SK-MEL-5 (cell line): ENCODE data around the gene TNNT2. TPM values are rescaled to one million over a fixed set of nuclear protein-coding genes. Genes with fewer than 3 reads are reported as not detected.

Experiments used
- DNase-seq: peaks from one replicate; pipeline ENCODE4 v3.0.0-alpha.2; 2016; ENCODE audit warnings: low read depth, low spot score
- in situ Hi-C: cut with HindIII; loops from 2 replicates; pipeline ENCODE4 v1.10.0; 2016; ENCODE audit warnings: low sequenced_read_pairs, high pct_unique_total_duplicates, low pct_unique_long_range_greater_than_20kb
- total RNA-seq: library from RNA; depleted of rRNA; stranded (reverse); fragments of >200 nt; shearing (Covaris generic); gene quantifications from 2 replicates; pipeline ENCODE4 v1.2.3, GENCODE V29; 2014

TNNT2 gene
- total RNA-seq, 1 experiment from 2014 or later = not detected

DNA sequence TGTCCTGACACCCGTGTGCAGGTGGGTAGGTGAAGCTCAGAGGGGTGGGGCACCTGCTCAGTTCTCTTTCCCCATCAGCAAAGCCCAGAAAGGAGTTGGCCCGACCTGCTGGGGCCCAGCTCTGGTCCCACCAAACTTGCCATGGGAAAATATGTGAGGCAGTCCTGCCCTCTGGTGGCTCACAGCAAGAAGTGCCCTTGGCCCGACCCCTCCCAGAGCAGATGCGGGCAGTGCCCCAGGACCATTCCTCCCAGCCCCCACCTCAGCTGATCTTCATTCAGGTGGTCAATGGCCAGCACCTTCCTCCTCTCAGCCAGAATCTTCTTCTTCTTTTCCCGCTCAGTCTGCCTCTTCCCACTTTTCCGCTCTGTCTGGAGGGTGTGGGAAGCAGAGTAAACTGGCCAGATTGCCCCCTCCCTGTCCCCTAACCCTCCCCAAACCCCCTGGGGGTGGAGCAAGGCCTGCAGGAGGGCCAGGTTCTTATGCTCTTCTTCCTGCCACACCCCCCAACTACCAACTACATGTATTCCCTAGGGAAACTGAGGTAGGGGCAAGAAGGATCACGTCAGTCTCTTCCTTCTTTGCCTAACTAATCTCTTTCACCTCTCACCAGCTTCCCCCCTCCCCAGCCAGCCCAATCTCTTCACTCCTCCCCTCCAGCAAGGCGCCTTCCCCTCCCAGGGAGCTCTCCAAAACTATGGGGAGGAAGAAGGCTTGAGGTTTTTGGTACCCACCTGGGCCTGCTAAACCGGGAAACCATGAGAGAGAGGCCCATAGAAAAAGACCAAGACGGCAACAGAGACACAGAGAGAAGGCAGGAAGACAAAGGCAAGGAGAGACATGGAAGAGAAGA lies 15.6 kb downstream of the TNNT2 start:
- peak; percentile 67 for DNase-seq
- in situ Hi-C loops = no loop called here

DNA sequence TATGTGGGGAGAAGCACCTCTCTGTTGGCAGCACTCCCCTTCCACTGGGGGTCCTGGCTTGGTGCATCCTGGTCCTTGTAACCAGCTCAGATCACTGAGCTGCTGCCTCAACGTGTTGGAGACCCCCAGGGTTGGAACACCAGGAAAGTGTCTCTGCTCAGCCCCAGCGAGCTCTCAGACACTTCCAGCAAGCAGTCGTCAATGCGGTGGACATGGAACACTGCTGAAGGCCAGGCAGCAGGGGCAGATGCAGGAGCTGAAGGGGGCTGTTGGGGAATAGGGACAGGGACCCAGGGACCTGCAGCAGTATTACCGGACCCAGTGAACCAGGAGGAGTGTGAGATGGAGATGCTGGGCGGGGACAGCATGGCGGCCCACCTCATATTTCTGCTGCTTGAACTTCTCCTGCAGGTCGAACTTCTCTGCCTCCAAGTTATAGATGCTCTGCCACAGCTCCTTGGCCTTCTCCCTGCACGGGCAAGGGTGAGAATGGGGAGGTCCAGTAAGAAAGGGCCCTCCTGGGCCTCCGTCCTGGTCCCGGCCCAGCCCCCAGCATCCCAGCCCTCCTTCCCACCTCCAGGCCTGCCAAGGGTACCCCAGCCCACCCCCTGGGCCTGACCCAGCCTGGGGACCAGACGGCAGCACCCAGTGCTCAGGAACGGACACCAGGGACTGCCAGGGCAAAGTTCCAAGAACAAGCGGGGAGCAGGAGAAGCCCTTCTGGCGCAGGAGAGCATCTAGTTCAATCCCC lies 16.4 kb downstream of the TNNT2 start:
- no peak for DNase-seq
- in situ Hi-C loops = no loop called here

DNA sequence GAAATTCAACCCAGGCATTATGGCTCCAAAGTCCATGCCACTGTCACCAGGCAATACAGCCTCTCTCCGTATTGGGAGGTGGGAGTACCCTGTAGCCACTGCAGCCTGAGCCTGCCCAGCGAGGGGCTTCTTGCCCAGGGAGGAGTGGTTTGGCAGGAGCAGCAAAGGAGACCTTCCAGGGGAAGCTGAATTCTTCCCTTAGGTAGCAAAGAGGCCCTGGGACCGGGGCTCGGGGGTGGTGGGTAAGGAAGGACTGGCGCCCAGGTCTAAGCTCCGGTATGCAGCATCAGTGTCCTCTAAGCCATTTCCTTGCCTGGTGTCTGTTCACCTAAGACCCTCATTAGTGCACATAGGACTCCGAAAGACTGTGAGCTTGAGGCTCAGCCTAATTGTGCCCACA lies 17.0 kb downstream of the TNNT2 start:
- in situ Hi-C loops = no loop called here
- no peak for DNase-seq

DNA sequence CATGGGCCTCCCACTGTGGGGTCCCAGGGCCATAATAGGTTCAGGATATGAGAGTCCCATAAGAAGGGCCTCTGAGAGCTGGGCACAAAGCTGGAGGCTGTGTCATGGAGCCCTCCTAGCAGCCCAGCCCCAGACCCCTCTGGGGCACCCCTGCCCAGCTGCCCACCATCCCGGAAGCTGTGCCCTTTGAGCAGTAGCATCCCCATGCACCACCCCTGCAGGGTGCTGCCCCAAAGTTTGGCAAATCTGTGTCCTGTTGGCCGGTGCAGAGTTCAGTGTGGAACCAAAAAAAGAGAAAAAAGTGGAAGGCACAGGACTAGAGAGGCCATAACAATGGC lies 17.6 kb downstream of the TNNT2 start:
- no peak for DNase-seq
- in situ Hi-C loops = no loop called here

DNA sequence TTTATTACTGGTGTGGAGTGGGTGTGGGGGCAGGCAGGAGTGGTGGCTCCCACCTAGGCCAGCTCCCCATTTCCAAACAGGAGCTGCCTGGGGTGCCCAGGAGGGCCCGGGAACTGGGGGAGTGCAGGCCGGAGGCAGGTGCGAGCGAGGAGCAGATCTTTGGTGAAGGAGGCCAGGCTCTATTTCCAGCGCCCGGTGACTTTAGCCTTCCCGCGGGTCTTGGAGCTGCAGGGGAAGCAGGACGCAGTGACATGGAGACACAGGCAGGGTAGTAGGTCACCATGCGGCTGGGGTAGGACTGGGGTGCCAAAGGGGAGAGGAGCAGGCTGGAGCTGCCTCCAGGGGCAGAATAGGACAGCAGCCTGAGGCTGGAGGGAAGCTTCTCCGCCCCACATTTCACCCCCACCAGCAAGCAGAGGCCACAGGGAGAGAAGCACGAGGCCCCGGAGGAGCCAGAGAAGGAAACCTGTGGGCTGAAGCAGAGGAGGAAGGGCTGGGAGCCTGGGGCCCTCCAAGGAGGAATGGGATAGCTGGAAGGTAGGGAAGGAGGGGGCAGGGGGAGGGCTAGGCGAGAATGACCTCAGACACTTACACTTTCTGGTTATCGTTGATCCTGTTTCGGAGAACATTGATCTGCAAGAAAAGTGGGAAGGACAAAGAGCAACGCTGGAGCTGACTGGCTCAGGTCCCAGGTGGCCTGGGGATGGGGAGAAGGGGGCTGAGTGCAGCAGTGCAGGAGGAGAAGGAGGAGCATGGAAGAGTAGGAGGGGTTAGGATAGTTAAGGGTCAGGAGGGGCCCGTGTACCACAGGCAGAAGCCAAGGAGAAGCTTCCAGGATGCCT lies 18.2 kb downstream of the TNNT2 start:
- DNase-seq = no peak
- in situ Hi-C loops = no loop called here

DNA sequence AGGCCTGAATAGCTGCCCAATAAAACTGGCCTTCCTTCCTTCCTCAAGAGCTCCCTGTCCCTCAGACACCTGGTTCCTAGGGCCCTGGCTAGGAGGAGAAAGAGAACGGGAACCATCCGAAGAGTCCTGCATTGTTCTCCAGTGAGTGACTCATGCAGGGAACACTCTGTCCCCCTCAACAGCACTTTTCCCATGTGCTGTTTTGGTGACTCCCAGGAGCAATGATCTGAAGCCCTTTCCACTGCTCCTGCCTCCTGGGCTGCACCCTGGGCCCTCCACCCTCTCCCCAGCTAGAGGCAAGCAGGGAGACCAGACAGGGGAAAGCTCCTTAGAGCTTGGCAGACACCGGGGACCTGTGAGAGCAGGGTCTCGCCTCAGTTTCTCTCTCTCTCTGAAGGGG lies 18.9 kb downstream of the TNNT2 start:
- no peak for DNase-seq
- in situ Hi-C loops = no loop called here

DNA sequence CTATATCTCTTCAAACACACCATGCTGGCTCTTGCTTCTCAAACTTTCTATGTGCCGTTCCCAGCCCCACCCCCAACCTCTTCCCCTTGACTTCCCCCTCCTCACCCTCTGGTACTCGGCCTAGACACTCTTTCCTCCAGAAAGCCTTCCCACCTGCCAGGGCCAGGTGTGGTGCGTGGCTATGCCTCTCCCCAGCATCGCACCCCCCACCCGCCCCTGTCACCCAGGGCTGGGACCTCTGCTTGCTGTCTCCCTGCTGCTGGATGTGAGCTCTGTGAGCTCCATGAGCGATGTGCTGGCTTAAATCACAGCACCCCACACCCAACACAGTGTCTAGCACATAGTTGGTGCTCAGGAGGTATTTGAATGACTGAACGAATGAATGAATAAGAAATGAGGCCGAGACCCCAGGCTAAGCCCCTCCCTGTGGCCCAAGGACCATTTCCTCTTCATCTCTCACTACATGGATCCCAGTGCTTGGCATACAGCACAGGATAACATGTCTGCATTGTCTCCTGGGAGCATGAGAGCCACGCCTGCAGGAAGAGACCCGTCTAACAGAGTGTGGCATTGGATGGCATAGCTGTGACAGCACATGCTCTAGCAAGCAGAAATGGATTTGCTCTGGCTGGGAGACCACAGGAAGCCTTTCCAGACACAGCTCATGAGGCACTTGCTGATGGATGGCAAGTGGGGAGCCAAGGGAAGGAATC lies 19.7 kb downstream of the TNNT2 start:
- DNase-seq = no peak
- in situ Hi-C loops = no loop called here

DNA sequence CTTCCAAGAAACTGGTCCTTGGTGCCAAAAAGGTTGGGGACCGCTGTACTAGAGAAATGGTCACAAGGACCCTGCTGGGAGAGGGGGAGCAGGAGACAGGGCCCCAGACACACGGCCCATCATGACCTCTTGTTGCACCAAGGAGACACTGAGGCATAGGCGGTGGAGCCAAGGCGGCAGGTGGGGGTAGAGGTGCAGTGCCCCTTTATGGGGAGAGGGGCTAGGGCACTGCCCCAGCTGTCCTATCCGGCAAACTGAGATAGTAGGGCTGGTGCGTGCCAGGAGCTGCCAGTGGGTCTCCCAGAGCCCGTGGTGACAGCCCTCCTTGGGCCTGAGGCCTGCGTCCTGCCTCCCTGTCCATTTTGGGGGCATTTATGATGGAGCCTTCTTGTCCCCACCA lies 20.3 kb downstream of the TNNT2 start:
- no peak for DNase-seq
- in situ Hi-C loops = no loop called here

DNA sequence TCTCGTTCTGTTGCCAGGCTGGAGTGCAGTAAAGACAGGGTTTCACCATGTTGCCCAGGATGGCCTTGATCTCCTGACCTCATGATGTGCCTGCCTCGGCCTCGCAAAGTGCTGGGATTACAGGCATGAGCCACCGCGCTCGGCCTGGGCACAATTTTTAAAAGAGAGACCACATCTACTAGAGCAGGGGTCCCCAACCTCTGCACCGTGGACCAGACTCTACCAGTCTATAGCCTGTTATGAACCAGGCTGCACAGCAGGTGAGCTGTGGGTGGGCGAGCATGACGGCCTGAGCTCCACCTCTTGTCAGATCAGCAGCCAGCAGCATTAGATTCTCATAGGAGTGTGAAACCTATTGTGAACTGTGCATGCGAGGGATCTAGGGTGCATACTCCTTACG lies 20.8 kb downstream of the TNNT2 start:
- DNase-seq = no peak
- in situ Hi-C loops = no loop called here

DNA sequence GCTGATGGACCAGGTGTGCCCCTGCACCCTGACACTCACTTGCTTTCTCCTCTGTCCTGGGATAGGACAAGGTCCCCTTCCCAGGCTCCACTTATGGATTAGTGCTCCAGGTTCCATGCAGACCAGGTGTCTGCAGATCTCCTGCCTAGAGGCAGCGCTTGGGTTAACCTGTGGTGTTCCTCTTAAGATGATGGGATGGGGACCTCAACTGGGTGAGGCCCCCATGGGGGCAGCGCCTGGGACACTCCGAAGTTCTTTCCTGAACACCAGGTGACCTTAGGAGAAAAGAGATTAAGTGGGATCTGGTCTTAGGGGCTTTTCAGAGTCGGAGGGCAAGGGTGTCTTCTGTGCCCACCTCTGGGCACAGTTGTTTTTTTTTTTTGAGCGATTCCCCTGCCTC lies 21.2 kb downstream of the TNNT2 start:
- in situ Hi-C loops = no loop called here
- no peak for DNase-seq

DNA sequence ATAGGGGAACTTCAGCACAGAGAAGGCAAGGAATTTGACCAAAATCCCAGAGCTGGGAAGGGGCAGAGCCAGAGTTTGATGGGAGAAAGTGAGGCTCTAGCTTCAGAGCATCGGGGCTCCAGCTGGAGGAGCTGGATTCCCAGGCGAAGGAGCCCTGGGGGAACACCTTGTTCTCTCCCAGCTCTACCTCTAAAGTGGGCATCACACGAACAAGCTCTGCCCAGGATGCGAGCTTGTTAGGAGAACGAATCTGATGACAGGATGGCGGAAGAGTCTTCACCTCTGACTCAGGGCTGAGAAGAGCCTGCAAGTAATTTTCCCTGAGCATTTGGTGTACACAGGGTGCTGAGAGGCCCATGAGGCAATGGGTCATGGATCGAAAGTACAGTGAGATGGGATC lies 22.0 kb downstream of the TNNT2 start:
- in situ Hi-C loops = no loop called here
- DNase-seq = no peak

DNA sequence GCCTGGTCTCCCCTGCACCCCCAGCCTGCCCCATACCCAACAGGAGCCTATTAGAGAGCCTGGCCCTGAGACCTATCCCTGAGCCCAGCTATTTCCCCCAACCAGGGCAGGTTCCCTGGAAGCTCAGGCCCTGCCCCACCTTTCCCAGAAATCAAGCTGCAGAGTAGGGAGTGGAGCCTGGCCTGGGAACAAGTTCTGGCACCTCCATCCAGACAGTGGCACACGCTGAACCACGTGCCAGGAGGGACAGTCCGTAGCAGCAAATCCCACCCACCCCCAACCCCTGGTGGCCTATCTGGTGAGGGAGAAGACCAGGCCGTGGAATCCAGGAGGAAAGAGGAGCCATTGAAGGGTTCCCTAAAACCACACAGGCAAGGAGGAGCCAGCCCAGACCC lies 22.6 kb downstream of the TNNT2 start:
- in situ Hi-C loops = no loop called here
- no peak for DNase-seq

DNA sequence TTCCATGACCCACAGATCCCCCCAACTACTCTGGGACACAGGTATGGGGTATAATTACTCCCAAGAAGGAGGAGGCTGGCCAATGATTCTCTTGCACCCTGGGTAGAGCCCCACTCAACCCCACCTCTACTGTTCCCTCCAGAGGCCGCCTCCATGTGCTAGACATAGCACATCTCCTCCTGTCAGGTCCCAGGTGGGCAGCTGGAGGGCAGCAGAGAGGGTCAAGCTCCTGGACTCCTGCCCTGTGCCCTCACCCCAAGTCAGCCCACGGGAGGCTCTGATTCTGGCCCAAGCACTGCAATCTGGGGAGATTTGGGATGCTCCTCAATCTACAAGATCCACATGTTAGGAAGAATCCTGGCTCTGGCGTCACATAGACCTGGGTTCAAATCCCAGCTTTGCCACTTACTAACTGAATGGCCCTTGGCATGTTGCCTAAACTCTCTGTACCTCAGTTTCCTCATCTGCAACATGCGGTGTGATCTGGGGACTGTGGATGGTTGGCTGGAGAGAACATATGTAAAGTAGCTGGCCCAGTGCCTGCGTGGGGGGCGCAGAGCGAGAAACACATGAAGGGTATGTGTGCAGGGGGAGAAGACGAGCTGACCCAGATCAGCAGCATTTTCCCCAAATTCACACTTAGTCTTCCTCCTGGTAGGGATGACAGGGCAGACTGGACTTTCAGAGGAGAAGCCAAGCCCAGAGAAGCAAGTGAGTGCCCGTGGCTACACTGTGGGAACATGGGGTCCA lies 23.2 kb downstream of the TNNT2 start:
- in situ Hi-C loops = no loop called here
- DNase-seq = no peak

DNA sequence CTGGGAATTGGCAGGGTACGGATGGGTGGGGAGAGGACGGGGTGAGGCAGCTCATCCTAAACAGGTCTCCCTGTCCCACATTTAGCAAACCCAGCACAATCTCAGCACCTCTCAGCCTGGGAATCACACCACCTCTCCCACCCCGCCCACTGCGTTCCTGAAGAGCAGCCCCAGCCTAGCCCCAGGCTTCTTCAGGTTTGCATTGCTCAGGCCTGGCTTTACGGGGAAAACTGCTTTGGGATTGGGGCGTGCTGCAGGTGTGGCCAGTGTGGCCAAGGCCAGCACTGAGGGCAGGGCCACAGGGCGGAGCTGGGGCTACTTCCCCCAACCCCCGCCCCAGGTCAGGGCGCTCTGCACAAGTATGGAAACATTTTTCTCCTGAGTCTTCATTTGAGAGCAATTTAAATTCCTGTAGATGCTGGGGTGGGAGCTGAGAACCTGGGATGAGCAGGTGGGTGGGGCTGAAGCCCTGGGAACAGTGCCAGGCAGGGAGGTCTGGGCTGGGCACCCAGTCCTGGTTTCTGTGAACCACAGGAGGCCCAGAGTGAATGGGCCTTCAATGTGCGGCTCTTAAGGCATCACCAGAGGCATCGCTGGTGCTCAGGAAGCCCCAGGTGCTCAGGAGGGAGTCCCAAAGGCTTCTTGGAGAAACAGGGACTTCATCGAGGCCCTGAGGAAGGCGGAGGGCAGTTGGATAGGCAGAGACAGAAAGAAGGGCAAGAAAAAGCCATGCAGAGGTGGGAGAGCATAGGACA lies 24.1 kb downstream of the TNNT2 start:
- no peak for DNase-seq
- in situ Hi-C loops = no loop called here

DNA sequence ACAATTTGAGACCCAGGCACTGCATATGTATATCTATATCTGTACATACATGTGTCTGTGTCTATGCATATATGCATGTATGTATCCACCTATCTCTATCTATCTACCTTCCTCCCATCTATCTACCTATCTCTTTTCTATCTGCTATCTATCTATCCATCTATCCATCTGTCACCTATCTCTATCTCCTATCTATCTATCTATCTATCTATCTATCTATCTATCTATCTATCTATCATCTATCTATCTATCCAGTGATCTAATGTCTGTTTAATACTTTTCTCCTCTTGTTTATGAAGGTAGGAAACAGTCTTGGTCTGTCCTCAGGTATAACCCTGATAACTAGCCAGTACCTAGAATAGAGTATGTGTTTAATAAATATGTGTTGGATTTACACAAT lies 25.9 kb downstream of the TNNT2 start:
- DNase-seq = no peak
- in situ Hi-C loops = no loop called here

DNA sequence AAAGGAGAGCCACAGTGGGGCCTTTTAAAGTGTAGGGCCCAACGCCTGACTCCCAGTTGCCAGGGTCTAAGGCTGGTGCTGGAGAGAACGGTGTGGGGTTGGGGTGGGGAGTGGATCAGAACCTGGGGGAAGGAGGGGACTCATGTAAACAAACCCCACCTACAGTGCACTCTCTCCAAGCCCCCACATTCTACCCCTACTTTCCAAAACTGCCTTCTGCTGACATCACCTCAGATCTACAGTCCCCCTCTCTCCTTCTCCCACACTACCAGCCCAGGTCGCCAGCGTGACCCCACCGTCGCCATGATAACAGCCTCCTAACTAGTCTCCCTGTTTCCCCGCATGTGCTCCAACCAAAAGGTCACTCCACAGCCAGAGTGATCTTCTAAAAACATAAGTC lies 26.6 kb downstream of the TNNT2 start:
- in situ Hi-C loops = no loop called here
- DNase-seq = no peak

DNA sequence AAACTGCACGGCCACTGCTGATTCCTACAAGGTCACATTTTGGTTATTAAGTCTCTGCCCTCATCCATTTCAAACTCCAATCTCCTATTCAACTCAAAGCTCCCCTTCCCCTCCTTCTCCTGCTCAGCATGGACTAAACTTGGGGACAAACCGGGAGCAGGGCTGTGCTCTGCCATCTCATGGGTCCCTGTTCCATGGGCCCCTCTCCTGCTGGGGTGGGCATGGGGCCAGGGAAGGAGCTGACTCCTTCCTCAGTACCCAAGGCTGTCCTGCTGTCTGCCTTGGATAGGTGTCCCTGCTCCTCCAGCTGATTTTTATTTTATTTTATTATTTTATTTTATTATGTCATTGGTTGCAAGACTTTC lies 27.1 kb downstream of the TNNT2 start:
- in situ Hi-C loops = no loop called here
- no peak for DNase-seq
